Fibroblast of mammary gland (primary cell): ENCODE data around the gene SCT.

ENCODE experiments used
- DNase-seq: peaks from one replicate; pipeline ENCODE4 v3.0.0-alpha.2; 2010; ENCODE audit warnings: low read depth
- H3K4me3 ChIP-seq: 2 replicates; pipeline ENCODE4 v1.5.1; 2011; ENCODE audit warnings: low read depth, mild to moderate bottlenecking, low read length, moderate library complexity; ENCODE audit not compliant: control insufficient read depth
- CTCF ChIP-seq: conservative IDR thresholded peaks from 2 replicates; pipeline ENCODE4 v1.5.1; 2011; ENCODE audit warnings: low read depth, low read length, inconsistent platforms; ENCODE audit not compliant: control insufficient read depth, insufficient read depth

The SCT gene

GRCh38 chr11:660681-661444 lies 33.9 kb upstream of the SCT start:
- DNase-seq, result no peak
- no peak for TF ChIP-seq CTCF
- H3K4me3 ChIP-seq, result no peak overlapping the region

- H3K4me3 ChIP-seq, result no peak overlapping the region
- no peak for DNase-seq
- TF ChIP-seq CTCF, result no peak
Measured at GRCh38 chr11:660281-660680, 33.3 kb upstream of the SCT start.

GRCh38 chr11:659532-660085 lies 32.6 kb upstream of the SCT start:
- DNase-seq, result no peak
- no peak overlapping the region for H3K4me3 ChIP-seq
- TF ChIP-seq CTCF, result no peak

- no peak for TF ChIP-seq CTCF
- H3K4me3 ChIP-seq, result no peak overlapping the region
- DNase-seq, result no peak
Measured at GRCh38 chr11:657691-658126, 30.7 kb upstream of the SCT start.

- DNase-seq, result no peak
- TF ChIP-seq CTCF, result no peak
- no peak overlapping the region for H3K4me3 ChIP-seq
Measured at GRCh38 chr11:656866-657265, 29.9 kb upstream of the SCT start.

- no peak for TF ChIP-seq CTCF
- H3K4me3 ChIP-seq, result no peak overlapping the region
- no peak for DNase-seq
Measured at GRCh38 chr11:656426-656825, 29.4 kb upstream of the SCT start.
